Stimulated activated CD4-positive, alpha-beta T cell treated with anti-CD3 and anti-CD28 coated beads, TNF-alpha, amount 100 ng/mL, for 1 hour (primary cell): Measurements from ENCODE around the gene CEP112.

Experiments used
- DNase-seq, 3 donors: peaks; one replicate each; pipeline ENCODE4 v3.0.0-alpha.2; 2020; ENCODE audit warnings: low read depth in 3 of 3, low spot score in 1 of 3

CEP112 gene

GRCh38 chr17:65936013-65936412, 255.9 kb downstream of the CEP112 start:
- no peak for DNase-seq

GRCh38 chr17:65933290-65933689, 258.6 kb downstream of the CEP112 start:
- DNase-seq: no peak

GRCh38 chr17:65931246-65932149, 260.4 kb downstream of the CEP112 start:
- DNase-seq: no peak

- no peak for DNase-seq
Measured at GRCh38 chr17:65930140-65930730, 261.7 kb downstream of the CEP112 start.

- DNase-seq: no peak
Measured at GRCh38 chr17:65926599-65926998, 265.3 kb downstream of the CEP112 start.

GRCh38 chr17:65925606-65926307, 266.2 kb downstream of the CEP112 start:
- DNase-seq: no peak

GRCh38 chr17:65920996-65921395, 270.9 kb downstream of the CEP112 start:
- DNase-seq: no peak

- no peak for DNase-seq
Measured at GRCh38 chr17:65918916-65919315, 273.0 kb downstream of the CEP112 start.

GRCh38 chr17:65918500-65918899, 273.4 kb downstream of the CEP112 start:
- no peak for DNase-seq

- DNase-seq: no peak
Measured at GRCh38 chr17:65917560-65917959, 274.4 kb downstream of the CEP112 start.

- DNase-seq: no peak
Measured at GRCh38 chr17:65916425-65916824, 275.5 kb downstream of the CEP112 start.

GRCh38 chr17:65914784-65915342, 277.1 kb downstream of the CEP112 start:
- no peak for DNase-seq

GRCh38 chr17:65913326-65913850, 278.5 kb downstream of the CEP112 start:
- no peak for DNase-seq

- DNase-seq: no peak
Measured at GRCh38 chr17:65910836-65911235, 281.1 kb downstream of the CEP112 start.

GRCh38 chr17:65902831-65903522, 289.0 kb downstream of the CEP112 start:
- no peak for DNase-seq

GRCh38 chr17:65902155-65902554, 289.8 kb downstream of the CEP112 start:
- DNase-seq: no peak

- DNase-seq: no peak
Measured at GRCh38 chr17:65901394-65901793, 290.5 kb downstream of the CEP112 start.

GRCh38 chr17:65900216-65900615, 291.7 kb downstream of the CEP112 start:
- no peak for DNase-seq

GRCh38 chr17:65898651-65899050, 293.3 kb downstream of the CEP112 start:
- DNase-seq: no peak

- no peak for DNase-seq
Measured at GRCh38 chr17:65896889-65897288, 295.0 kb downstream of the CEP112 start.

GRCh38 chr17:65895969-65896368, 296.0 kb downstream of the CEP112 start:
- DNase-seq: no peak
